Myocyte (in vitro differentiated cells): ENCODE results near the gene THAP11. TPM values are rescaled to one million over a fixed set of nuclear protein-coding genes. Genes with fewer than 3 reads are reported as not detected.
A peak's percentile ranks its signal among the peaks of the same experiment; 100 is the strongest.

Source experiments
- DNase-seq: peaks from one replicate; pipeline ENCODE4 v3.0.0-alpha.2; 2012; ENCODE audit warnings: low read depth
- polyA plus RNA-seq: library from polyadenylated mRNA; unstranded; fragments of >200 nt; gene quantifications from one replicate; pipeline ENCODE4 v1.2.1, GENCODE V29; 2012; ENCODE audit warnings: missing spikeins
- total RNA-seq: library from RNA; depleted of rRNA; stranded (reverse); fragments of >200 nt; gene quantifications from 2 replicates; pipeline ENCODE4 v1.2.3, GENCODE V29; 2014

The THAP11 gene
- 67.0 and 73.3 TPM in 2 replicates for total RNA-seq
- polyA plus RNA-seq, result 23.3 TPM

DNA sequence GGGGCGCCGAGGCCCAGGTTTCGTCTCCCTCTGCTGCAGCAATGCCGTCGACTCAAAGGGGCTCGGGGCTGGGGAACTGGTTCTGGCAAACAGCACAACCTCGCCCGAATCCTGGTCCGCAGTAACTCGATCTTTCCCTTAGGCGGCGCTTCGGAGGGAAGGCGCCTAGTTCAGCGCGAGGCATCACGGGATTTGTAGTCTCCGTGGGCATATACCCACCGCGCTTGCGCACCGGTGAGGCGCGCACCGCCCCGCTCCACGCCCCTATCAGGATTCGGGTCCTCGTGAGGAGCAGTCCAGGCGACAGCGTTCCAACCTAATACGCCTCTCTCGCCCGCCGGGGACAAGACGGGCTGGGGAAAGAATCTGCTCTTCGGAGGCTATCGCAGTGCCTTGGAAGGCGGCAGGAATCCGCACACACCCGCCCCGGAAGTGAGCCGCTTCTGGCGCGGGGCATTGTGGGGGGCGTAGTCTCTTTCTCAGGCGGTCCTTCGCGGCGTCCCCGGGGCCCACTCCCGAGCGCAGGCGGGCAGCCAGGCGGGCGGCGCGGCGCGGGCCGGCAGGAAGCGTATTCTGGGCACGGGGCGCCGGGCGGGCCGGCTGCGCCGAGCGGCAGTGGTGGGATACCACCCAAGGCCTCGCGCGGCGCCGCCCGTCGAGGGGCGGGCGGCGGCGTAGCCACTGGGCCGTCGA is at the start of gene THAP11:
THAP11 (plus strand) TSS at position 505 of the 693 bp plus-strand sequence. CDS start 235 bp downstream, outside the sequence.
- DNase-seq, result peak; percentile 97

DNA sequence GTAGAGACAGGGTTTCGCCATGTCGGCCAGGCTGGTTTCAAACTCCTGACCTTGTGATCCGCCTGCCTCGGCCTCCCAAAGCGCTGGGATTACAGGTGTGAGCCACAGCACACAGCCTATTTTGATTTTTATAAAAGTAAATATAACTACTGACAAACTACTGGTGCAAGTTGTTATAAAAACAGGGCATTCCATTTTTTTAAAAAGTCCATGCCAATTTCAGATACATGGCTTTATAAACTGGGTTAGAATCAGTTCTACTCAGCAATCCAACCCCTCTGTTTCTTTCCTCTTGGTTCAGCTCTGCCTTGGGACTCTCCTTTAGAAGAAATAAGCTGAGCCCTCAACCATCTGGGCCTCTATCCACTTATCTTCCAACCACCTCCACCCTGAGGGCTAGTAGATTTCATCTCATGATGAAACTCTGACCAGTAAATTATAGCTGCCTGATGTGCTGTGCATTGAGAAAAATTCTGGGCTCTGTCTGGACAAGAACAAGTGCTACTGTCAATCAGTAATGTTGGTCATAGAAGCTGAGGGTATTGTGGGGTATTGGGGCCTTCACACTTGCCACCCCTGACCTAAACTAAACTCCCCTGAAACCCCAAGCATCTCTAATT is 45.9 kb upstream of the THAP11 start:
- peak; percentile 42 for DNase-seq

DNA sequence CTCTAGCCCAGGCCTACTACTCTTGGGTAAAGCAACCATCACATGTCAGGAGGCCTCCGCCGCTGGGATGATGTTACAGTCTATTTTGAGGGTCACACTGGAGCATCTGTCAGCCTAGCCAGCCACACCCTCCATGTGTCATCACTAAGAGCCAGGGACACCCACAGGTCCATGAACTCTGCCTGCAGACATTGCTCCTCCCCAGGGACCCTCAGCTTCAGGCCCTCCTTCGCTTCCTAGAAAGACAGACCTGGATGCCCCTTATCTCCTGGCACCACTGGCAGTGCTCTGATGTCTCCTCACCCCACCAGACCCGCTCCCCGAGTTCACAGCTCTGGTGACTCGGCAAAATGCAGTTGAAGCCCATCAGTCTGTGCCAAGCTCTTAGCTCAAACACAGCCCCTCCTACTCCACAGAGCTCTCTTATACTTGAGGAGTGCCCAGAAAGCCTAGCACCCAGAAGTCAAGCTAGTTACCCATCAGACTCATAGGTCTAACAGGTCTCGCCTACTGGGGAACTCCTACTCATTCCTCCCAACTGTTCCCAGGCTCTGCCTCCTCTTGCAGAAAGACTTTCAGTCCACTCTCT is 41.7 kb upstream of the THAP11 start:
- peak; percentile 94 for DNase-seq

DNA sequence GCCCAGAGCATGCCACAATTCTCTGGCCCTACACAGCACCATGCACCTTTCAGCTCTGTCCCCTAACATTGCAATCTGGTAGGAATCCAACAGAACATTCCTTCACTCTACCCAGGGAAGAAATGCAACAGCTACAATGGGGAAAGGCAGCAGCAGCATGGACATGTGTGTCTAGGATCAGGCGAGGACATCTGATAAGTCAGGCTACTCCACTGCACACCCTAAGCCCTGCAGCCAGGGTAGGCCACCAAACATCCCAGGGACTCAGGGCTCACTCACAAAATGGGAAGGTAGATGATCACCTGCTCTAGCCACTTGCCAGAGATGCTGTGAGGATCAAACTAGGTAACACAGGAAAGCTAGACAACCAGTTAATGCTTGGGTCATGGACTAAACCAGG is 40.9 kb upstream of the THAP11 start:
- no peak for DNase-seq

DNA sequence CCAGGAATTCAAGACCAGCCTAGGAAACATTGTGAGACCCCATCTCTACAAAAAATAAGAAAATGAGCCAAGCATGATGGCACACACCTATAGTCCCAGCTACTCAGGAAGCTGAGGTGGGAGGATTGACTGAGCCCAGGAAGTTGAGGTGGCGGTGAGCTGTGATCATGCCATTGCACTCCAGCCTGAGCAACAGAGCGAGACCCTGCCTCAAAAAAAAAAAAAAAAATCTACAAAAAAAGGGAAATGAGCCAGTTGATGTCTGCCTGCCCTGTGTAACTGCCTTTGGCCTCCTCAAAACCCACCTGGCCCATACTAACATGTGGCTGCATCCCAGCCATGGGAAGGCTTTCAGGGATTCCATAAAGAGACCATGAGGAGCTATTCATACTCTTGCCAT is 40.2 kb upstream of the THAP11 start:
- no peak for DNase-seq

DNA sequence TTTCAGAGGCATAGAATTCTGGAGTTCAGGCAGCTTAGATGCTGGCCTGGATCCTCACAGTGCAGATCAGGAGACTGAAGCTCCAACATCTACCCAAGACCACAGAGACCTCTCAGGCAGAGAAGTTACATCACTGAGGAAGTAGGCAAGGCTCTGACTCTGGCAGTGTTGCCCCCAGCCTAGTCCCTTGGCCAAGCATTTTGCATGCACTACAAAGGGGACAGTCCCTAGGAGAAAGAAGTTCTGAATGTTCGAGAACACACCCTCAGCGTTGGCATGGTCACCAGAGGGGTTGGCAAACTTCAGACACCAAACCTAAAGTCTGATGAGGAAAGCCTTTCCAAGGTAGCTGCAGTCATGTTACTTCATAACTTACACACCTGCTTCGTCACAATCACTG is 38.2 kb upstream of the THAP11 start:
- DNase-seq, result no peak

DNA sequence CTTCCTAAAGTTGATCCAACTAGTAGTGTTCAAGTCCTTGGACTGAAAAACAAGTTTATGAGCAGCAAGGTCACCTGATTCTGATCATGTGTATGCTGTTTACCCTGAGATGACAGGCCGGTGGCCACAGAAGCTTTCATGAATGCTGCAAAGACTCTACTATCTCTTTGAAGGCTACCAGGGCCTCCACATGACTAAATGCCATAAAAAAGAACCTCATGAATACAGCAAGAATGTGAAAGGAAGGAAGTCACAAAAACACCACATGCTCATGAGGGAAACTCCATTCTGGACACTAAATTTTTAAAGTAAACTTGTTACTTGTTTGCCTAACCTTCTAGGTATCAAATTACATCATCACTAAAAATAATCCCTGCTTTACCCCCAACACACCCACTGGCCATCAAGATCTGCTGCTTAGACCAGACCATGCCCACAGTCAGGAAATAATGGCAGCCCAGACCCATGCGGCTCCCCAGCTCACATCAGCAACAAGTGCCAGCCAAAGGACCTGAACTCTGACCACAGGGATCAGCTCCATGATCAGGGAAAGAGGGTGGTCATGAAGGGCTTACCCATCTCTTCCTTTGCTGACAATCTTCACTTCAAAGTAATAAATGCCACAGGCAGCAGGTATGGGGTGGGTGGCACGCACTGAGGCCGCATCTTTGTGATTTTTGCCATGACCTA is 37.1 kb upstream of the THAP11 start:
- peak; percentile 29 for DNase-seq

DNA sequence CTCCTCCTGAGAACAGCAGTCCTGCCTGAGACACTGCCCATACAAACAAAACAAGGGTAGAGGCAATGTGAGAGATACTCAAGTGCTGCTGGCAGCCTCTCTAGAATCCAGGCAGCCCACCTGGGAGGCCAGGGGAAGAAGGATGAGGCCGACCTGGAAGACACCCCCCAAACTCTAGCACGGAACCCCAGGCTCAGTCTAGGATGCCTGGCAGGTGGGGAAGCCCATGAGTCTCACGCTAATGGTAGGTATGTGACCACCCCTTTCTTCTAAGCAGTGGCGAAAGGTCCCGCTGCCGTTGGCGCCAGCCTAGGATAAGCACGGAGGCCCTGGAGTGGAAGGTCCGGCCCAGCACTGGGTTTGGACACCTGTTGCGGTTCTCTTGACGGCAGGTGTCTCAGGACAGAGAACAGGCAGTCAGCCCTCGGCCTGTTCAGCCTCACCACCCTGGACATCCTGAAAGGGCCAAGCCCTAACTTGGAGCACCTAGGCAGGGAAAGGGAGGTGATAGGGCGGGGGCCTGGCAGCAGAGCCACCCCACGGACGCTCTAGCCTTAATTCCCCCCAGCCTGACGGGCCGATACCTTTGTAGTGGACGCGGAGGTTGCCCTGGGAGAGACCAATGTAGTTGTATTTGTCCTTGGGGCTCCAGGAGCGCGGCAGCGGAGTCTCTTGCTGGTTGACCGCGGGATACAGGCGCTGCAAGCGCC is 36.2 kb upstream of the THAP11 start:
- DNase-seq, result peak; percentile 55

DNA sequence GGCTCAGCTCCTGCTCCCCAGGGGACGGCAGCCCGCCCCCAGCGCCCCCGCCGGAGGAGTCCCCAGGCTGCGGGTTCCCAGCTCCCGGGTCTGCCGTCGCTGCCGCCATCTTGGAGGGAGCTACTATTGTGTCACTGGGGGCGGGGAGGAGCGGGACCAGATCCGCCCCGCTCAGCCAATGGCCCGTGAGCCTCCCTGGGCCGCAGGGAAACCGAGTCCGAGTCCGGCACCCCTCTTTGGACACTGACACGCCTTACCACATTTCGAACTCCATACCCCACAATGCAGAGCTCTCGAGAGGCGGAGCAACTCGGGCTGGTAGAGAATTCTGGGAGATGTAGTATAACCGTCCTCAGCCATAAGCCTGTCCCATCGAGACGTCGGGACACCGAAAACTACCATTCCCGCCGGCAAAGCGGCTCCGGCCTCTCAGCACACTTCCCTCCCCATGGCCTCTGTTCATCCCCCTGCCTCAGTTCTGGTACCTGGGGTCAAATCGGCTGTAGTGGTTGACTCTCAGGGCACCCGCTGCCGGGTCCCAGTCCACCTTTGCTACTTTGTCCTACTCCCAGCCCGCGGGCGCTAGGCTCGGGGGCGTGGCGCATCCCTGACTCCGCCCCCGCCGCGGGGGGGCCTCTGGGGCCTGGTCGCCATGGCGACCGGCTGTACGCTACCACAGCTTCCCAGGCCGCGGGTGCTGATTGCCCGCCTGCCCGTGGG is 35.5 kb upstream of the THAP11 start, which contains the start of the genes RANBP10 and TSNAXIP1:
RANBP10 (minus strand) TSS at position 133 of the 720 bp plus-strand sequence; CDS start at position 109, 24 bp downstream.
TSNAXIP1 (plus strand) TSS at position 462 of the 720 bp plus-strand sequence. CDS start 261 bp downstream, outside the sequence.
- peak; percentile 100 for DNase-seq

DNA sequence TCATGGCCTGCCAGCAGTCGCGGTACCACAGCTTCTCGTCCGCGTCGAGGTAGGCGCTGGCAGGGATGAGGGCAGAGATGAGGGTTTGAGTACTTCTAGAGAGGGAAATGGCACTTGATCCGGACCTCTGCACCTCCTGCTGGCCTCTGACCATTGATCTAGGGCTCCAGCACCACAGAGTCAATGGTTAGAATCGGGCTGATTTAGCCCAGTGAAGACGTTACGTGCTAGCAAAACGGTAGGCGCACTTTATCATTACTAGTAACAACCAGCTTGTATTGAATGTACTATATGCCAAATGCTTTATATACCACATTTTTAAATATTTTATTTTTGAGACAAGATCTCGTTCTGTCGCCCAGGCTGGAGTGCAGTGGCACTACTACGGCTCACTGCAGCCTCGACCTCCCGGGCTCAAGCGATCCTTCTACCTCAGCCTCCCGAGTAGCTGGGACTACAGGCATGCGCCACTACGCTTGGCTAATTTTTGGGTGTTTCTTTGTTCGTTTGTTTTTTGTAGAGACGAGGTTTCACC is 34.9 kb upstream of the THAP11 start:
- DNase-seq, result no peak

DNA sequence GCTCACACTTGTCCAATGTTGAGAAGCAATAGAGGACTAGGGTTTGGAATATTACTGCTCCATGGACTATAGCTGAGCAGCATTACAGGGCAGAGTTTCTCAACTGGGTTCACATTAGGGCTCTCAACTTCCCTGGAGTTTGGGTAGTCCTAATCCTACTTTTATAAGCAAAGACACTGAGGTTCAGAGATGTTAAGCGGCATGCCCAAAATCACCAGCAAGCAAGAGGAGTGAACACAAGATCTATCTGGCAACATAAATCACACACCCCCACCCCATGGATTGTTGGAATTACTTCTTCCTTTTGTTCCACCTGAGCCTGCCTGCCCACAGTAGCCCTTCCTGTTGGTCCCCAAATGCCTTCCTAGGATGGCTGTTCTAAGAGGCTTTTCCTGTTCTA is 30.2 kb upstream of the THAP11 start:
- DNase-seq, result no peak

DNA sequence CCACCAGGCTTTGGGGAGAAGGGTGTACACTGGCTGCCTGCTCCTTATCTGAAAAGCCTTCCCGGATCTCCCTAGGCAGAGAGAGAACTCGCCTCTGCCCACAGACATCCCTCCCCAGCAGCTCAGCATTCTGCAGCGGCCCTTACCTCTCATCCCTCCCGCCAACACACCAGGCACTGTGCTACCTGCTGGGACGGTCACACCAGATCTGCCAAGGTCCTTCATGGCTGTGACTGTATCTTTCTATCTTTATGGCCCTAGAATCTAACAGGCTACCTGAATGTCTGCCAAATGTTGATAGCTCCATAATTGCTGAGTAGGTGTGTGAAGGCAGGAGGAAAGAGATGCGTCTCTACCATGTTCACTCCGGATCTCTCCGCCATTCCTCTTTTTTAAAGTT is 27.6 kb upstream of the THAP11 start:
- DNase-seq, result no peak

DNA sequence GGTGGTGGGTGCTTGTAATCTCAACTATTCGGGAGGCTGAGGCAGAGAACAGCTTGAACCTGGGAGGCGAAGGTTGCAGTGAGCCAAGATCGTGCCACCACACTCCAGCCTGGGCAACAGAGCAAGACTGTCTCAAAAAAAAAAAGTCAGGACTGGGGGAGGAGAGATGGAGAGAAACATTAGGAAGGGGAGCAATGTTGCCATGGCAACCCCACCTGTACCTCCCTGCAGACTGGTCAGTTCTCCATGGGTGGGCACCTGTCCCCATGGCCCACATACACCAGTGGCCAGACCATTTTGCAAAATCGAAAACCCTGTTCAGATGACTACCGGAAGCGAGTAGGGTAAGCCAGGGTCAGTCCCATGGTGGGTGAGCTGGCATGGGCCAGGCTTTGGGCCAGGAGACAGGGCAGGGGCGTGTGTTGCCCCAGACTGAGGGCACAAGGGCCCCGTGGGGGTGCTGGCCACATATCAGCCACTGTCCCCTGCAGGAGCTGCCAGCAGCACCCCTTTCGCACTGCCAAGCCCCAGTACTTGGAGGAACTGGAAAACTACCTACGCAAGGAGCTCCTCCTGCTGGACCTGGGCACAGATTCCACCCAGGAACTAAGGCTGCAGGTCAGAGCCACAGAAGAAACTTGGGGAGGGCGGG is 21.4 kb upstream of the THAP11 start:
- DNase-seq, result no peak

DNA sequence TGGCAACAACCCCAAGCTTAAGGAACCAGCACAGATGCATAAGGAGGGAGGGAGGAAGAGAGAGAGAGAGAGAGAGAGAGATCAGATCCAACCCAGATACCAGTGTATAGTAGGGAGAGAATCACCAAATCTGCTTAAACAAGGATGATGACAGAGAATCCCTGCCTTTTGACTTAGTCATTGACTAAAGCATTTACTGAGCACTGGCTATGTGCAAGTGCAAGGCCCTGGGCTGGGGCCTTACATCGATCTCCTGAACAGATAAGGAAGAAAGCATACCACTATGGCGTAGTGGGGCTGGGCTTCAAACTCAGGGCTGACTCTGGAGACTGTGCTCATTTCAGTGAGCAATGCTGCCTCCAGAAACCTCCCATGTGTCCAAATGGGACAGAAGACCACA is 19.6 kb upstream of the THAP11 start:
- DNase-seq, result no peak

DNA sequence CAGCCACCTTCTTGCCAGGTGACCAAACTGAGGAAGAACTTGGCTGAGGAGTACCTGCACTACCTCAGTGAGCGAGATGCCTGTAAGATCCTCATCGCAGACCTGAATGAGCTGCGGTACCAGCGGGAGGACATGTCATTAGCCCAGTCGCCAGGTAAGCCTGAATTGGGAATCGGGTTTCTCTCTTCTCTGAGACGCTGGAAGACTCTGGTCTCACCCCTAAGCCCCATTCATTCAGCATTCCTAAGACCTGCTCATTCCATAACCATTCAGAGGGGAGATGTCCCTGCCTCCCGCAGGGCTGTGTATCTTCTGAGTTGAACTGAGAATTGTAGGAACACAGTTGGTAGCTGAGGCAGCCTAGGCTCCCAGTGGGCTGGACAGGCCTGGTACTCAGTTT is 17.0 kb upstream of the THAP11 start:
- no peak for DNase-seq

DNA sequence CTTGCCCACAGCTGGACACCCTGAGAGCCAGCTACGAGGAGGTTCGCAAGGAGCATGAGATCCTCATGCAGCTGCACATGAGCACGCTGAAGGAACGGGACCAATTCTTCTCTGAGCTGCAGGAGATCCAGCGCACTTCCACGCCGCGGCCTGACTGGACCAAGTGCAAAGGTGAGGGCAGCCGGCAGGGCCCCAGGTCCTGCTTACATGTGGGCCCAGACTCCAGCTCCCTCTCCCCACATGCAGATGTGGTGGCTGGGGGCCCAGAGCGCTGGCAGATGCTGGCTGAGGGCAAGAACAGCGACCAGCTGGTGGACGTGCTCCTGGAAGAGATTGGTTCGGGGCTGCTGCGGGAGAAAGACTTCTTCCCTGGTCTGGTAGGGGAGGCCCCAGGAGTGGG is 16.2 kb upstream of the THAP11 start:
- no peak for DNase-seq

DNA sequence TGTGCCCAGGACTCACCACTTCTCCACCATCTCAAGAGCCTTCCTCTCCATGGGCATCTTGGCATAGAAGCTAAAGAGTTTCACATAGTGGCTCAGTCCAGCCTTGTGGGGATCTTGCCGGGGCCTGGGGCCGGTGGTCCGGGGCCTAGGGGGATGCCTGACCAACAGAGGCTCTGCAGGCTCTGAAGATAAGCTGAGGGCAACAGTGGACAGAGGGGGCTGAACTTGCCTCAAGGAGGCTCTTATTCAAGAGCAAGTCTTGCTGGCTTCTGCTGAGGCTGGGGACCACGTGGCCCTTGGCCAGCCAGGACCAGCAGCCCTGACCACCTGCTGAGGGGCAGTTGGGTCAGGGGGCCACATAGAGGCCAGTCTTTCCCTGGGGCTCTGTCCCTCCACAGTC is 13.5 kb upstream of the THAP11 start:
- DNase-seq, result no peak

DNA sequence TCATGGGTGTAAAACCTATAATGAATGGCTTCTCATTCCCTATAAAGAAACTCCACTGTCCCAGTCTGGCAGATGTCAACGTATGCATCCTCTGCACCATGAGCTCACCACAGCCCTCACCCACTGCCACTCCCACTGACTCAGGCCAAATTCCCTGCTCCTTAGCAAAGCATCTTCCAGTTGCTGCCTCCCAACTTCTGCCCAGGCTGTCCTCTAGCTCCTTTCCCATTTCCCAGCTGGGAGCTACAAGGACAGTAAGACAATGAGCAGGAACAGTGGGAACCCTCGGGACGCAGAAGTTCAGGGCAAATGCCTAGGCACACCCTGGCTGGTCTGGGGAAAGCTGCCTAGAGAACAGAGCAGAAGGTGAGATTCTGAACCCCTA is 9.1 kb upstream of the THAP11 start:
- DNase-seq, result peak; percentile 68

DNA sequence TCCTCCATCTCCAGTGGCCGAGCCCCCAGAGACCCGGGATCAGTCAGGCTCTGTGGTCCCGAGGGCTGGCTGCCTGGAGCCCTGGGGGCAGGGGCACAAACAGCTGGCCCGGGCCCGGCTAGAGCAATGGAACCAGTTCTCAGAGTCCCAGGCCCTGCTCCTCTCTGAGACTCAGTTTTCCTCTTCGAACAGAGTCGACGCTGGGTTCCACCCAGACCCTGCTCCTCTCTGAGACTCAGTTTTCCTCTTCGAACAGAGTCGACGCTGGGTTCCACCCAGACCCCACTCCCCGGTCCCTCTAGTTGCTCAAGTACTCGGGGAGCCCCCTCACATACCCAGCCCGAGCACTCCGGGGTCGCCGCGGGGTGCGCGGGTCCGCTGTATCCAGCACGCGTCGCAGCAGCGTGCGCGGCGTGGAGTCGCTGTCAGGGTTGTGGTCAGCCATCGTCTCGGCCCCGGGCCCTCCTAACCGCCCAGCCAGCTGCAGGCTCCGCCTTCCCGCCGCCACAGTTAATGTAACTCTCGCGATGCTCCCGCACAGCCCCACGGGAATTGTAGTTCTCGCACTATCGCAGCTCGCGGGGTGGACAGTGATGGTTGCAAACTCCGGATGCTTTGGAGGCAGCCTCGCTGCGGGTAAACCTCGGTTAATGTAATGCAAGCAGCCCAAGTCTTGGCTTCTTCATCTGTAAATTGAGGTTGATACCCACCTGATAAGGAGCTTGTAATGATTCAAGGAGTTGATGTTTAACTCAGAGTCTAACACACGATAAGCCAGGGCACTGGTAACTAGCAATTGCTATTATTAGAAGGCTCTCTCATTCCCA is 8.5 kb upstream of the THAP11 start:
- DNase-seq, result peak; percentile 94
